Measurements from ENCODE around the gene ROBO1. TPM values are rescaled to one million over a fixed set of nuclear protein-coding genes. Genes with fewer than 3 reads are reported as not detected.

ROBO1 gene
- total RNA-seq, 1 donor from 2014 or later = 31.7 TPM

DNA sequence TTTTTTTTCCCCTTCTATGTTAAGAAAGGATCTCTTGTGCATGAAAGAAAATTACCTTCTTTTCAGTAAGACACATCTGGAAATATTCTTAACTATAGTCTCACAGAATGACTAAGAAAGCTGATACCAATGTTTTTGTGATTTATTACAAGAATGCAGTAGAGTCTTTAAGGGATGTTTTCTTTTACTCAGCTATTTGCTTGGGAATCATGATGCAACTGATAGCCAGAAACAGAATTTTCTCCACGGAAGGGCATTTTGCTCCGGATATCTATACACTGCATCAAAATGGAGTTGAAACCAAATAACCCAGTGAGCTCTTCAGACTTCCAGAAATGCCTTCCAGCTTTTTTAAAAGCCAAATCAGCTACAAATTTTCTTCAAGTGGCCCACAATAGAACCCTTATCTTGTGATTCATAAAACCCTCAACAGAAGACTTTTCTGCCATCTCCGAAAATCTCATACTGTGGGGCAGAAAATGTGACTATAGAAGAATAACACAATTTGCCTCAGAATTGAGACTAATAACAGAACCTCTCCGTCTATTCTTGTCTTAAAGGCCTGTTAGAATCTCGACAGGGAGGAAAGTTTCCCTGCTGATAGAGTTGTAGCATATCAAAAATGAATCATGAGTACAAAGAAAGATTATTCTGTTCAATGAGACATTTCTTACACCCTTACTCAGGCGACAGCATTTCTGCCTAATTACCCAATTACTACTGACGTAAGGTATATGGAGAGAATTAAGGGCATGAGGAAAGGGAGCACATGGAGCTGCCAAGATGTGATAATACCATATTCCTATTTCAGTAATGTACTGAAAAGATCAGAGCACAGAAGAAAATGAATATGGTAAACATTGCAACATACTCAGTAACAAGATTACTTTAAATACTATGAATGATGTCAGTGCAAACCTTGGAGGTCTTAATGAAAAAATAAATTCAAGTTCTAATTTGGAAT lies 900.1 kb downstream of the ROBO1 start:
- no peak for DNase-seq (ENCODE audit: low read depth)
- TF ChIP-seq, protein P1, sequence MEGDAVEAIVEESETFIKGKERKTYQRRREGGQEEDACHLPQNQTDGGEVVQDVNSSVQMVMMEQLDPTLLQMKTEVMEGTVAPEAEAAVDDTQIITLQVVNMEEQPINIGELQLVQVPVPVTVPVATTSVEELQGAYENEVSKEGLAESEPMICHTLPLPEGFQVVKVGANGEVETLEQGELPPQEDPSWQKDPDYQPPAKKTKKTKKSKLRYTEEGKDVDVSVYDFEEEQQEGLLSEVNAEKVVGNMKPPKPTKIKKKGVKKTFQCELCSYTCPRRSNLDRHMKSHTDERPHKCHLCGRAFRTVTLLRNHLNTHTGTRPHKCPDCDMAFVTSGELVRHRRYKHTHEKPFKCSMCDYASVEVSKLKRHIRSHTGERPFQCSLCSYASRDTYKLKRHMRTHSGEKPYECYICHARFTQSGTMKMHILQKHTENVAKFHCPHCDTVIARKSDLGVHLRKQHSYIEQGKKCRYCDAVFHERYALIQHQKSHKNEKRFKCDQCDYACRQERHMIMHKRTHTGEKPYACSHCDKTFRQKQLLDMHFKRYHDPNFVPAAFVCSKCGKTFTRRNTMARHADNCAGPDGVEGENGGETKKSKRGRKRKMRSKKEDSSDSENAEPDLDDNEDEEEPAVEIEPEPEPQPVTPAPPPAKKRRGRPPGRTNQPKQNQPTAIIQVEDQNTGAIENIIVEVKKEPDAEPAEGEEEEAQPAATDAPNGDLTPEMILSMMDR (IDR thresholded peaks at IDR 0.05; ENCODE audit: insufficient read depth, low read length, poor library complexity, severe bottlenecking) = no peak
- H3K27me3 ChIP-seq (ENCODE audit: control insufficient read depth, insufficient read depth, low read length) = no peaks in the 10 kb centered on the region
- no peaks in the 10 kb centered on the region for H3K36me3 ChIP-seq (ENCODE audit: control insufficient read depth, insufficient read depth, low read length)
- no peak overlapping the region for H3K4me3 ChIP-seq (ENCODE audit: low read depth, low read length)

DNA sequence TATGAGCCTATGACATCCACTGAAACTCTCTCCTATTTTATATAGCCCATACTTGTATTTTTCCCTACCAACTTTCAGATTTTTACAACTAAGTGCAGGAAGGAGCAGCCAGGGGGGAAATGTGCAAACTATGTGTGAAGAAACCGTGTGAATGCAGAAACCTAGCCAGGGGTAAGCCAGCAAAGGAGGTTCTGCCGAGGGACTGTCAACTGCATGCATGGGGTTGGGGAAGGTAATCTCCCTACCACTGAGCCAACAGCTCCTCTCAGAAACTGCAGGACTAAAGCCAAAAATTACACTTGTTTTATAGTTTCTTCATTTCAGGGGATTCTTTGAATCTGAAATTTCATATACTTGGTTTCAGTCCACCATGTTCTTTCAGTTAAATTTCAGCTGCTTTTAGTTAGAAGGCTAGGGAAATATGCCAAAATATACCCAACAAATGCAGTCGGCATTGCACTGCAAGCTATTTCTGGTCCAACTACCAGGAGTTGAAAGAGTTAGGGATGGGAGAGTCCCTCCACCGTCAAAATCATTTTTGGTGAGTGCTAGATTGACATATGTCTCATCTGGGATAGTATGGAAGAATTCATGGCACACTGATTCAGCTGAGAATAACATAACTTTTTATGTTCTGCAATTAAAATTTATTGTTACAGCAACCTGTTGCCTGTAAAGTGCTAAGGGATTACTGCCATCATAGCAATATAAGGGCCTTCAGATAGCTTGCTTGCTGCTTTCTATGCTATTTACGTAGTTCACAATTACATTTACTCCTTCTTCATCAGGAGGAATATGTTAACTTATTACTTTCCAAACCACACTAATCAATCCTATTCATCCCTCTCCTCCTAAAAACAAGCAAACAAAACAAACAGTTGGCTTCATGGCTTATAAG lies 904.2 kb downstream of the ROBO1 start:
- DNase-seq (ENCODE audit: low read depth) = no peak
- no peaks in the 10 kb centered on the region for H3K36me3 ChIP-seq (ENCODE audit: control insufficient read depth, insufficient read depth, low read length)
- TF ChIP-seq, protein P1 (IDR thresholded peaks at IDR 0.05; ENCODE audit: insufficient read depth, low read length, poor library complexity, severe bottlenecking) = no peak
- no peaks in the 10 kb centered on the region for H3K27me3 ChIP-seq (ENCODE audit: control insufficient read depth, insufficient read depth, low read length)
- no peak overlapping the region for H3K4me3 ChIP-seq (ENCODE audit: low read depth, low read length)

DNA sequence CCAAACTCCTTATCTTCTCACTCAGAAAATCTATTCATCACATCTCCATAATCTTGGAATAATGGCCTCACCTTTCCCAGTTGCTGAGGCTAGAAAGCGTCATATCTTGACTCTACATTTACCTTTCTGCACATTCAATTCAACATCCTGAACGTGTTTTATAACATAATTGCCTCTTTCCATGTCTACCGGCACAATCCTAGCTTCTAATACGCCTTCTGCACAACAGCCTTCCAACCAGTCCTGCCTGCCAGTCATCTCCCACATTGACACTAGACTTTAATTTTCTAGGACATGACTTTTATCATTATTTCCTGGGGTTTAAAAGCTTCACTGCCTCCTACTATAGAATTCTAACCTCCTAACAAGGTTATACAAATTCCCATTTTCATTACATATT lies 906.6 kb downstream of the ROBO1 start:
- H3K27me3 ChIP-seq (ENCODE audit: control insufficient read depth, insufficient read depth, low read length) = no peaks in the 10 kb centered on the region
- DNase-seq (ENCODE audit: low read depth) = no peak
- no peak overlapping the region for H3K4me3 ChIP-seq (ENCODE audit: low read depth, low read length)
- TF ChIP-seq, protein P1 (IDR thresholded peaks at IDR 0.05; ENCODE audit: insufficient read depth, low read length, poor library complexity, severe bottlenecking) = no peak
- no peaks in the 10 kb centered on the region for H3K36me3 ChIP-seq (ENCODE audit: control insufficient read depth, insufficient read depth, low read length)

DNA sequence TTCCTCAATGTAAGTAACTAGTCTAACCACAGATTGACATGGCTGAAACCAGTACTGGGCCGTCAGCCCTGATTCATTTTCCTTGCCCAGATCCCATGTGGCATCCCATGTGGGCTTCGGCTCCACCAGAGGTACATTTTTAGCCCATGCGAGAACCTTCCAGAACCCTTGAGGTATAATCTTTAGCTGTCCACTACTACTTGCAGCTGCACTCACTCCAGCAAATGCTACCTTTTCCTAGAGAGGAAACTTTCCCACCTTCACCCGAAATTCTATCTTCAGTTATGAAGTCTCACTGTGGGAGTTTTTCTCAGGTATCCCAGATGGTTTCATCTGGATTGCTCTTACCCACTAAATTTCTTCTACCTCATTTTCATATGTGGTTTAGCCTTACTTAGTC lies 907.2 kb downstream of the ROBO1 start:
- H3K27me3 ChIP-seq (ENCODE audit: control insufficient read depth, insufficient read depth, low read length) = no peaks in the 10 kb centered on the region

DNA sequence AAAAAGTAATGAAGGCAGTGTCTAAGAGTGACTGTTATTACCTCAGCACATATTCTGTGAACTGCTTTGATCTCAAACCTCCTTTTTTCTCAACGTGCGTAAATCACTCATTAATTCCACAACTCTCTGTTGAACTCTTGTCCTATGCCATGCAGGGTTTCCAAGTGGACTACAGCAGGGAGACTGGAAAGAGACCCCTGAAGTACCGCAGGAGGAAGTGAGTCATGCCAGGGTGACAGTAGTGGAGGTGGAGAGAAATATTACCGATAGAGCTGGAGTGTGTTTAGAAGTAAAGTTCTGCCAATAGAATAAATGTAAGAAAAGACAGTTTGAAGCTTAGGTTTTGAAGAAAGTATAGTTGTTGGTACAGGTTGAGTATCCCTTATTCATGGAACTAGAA lies 908.9 kb downstream of the ROBO1 start:
- no peak overlapping the region for H3K4me3 ChIP-seq (ENCODE audit: low read depth, low read length)
- H3K27me3 ChIP-seq (ENCODE audit: control insufficient read depth, insufficient read depth, low read length) = no peaks in the 10 kb centered on the region
- no peaks in the 10 kb centered on the region for H3K36me3 ChIP-seq (ENCODE audit: control insufficient read depth, insufficient read depth, low read length)
- DNase-seq (ENCODE audit: low read depth) = no peak
- TF ChIP-seq, protein P1 (IDR thresholded peaks at IDR 0.05; ENCODE audit: insufficient read depth, low read length, poor library complexity, severe bottlenecking) = no peak

More for the DNA sequence above, 907.2 kb downstream of the ROBO1 start:
- no peaks in the 10 kb centered on the region for H3K36me3 ChIP-seq (ENCODE audit: control insufficient read depth, insufficient read depth, low read length)
- no peak overlapping the region for H3K4me3 ChIP-seq (ENCODE audit: low read depth, low read length)
- TF ChIP-seq, protein P1 (IDR thresholded peaks at IDR 0.05; ENCODE audit: insufficient read depth, low read length, poor library complexity, severe bottlenecking) = no peak
- no peak for DNase-seq (ENCODE audit: low read depth)
